Colonic mucosa (tissue), 4 donors: ENCODE measurements around the gene BCL11A. TPM values are rescaled to one million over a fixed set of nuclear protein-coding genes. Genes with fewer than 3 reads are reported as not detected.

Experiments used
- DNase-seq: peaks from one replicate; pipeline ENCODE4 v3.0.0-alpha.2; 2020
- H3K27ac ChIP-seq: fragments of 200-600 bp; one replicate; pipeline ENCODE4 v1.8.0; 2021
- H3K27me3 ChIP-seq: fragments of 200-600 bp; one replicate; pipeline ENCODE4 v1.8.0; 2021
- H3K36me3 ChIP-seq: fragments of 200-600 bp; one replicate; pipeline ENCODE4 v1.8.0; 2021
- H3K4me1 ChIP-seq: fragments of 200-600 bp; one replicate; pipeline ENCODE4 v1.8.0; 2021; ENCODE audit warnings: mild to moderate bottlenecking
- H3K4me3 ChIP-seq: fragments of 200-600 bp; one replicate; pipeline ENCODE4 v1.8.0; 2021
- H3K9ac ChIP-seq, 2 donors: one replicate each; pipeline ENCODE4 v1.7.0; 2013; ENCODE audit warnings: control low read depth in 2 of 2, low read depth in 2 of 2, low read length in 2 of 2
- H3K9me3 ChIP-seq: fragments of 200-600 bp; one replicate; pipeline ENCODE4 v1.8.0; 2021
- CTCF ChIP-seq: fragments of 200-600 bp; IDR thresholded peaks from one replicate; pipeline ENCODE4 v1.8.0; 2022; ENCODE audit warnings: antibody characterized with exemption, mild to moderate bottlenecking
- intact Hi-C: fragments of 100-400 bp; cut with DNase I; formaldehyde crosslinking; loops from one replicate; pipeline ENCODE4 v1.14.1; 2022
- total RNA-seq, 2 donors: library from RNA; stranded (reverse); fragmentation: NEBNext Ultra II Directional in 1 of 2; extraction: Animal tissue kit (Norgen Biotek cat#: 25700) in 1 of 2; gene quantifications; one replicate each; pipeline ENCODE4 v1.2.1, GENCODE V29; 2021
- donor health status: healthy.
- donor health status: DM: no; HTN: no; CAD: no.
- donor health status: DM: no; HTN: no; CAD: no.

BCL11A gene
- total RNA-seq, 2 donors from 2014 or later, result 22.9 to 27.1 TPM

- Histone ChIP-seq H3K27ac (no peak overlapping the region), H3K4me1 (no peaks in the 10 kb centered on the region)
- intact Hi-C loops, result no loop called here
These were observed 54.5 kb downstream of the BCL11A start for GRCh38 chr2:60498816-60499429.

GRCh38 chr2:60498127-60498815 is 55.2 kb downstream of the BCL11A start:
- intact Hi-C loops, result no loop called here
- Histone ChIP-seq H3K9ac (no peak overlapping the region), H3K4me3 (no peak overlapping the region), H3K9me3 (no peaks in the 10 kb centered on the region), H3K27me3 (no peaks in the 10 kb centered on the region), H3K36me3 (no peaks in the 10 kb centered on the region), H3K4me1 (no peaks in the 10 kb centered on the region), H3K27ac (no peak overlapping the region)
- TF ChIP-seq CTCF, result no peak
- no peak for DNase-seq

More at GRCh38 chr2:60498816-60499429, 54.5 kb downstream of the BCL11A start:
- no peak overlapping the region for H3K4me3 ChIP-seq
- TF ChIP-seq CTCF, result no peak
- H3K36me3 ChIP-seq, result no peaks in the 10 kb centered on the region
- H3K27me3 ChIP-seq, result no peaks in the 10 kb centered on the region
- no peaks in the 10 kb centered on the region for H3K9me3 ChIP-seq
- H3K9ac ChIP-seq, result no peak overlapping the region
- DNase-seq, result no peak

- intact Hi-C loops, result no loop called here
- Histone ChIP-seq H3K9me3 (no peaks in the 10 kb centered on the region), H3K27me3 (no peaks in the 10 kb centered on the region), H3K27ac (no peak overlapping the region), H3K36me3 (no peaks in the 10 kb centered on the region), H3K4me3 (no peak overlapping the region), H3K4me1 (no peaks in the 10 kb centered on the region), H3K9ac (no peak overlapping the region)
- no peak for TF ChIP-seq CTCF
- DNase-seq, result no peak
These were observed 56.0 kb downstream of the BCL11A start for GRCh38 chr2:60497500-60497899.

GRCh38 chr2:60496956-60497355 is 56.5 kb downstream of the BCL11A start:
- H3K27me3 ChIP-seq, result no peaks in the 10 kb centered on the region
- H3K9ac ChIP-seq, result no peak overlapping the region
- DNase-seq, result no peak
- no peak for TF ChIP-seq CTCF
- no peaks in the 10 kb centered on the region for H3K36me3 ChIP-seq
- intact Hi-C loops, result no loop called here
- H3K27ac ChIP-seq, result no peak overlapping the region
- no peaks in the 10 kb centered on the region for H3K9me3 ChIP-seq
- H3K4me3 ChIP-seq, result no peak overlapping the region
- H3K4me1 ChIP-seq, result no peaks in the 10 kb centered on the region

- Histone ChIP-seq H3K4me3 (no peak overlapping the region), H3K27me3 (no peaks in the 10 kb centered on the region), H3K36me3 (no peaks in the 10 kb centered on the region), H3K9ac (no peak overlapping the region), H3K9me3 (no peaks in the 10 kb centered on the region), H3K4me1 (no peaks in the 10 kb centered on the region), H3K27ac (no peak overlapping the region)
- no peak for DNase-seq
- TF ChIP-seq CTCF, result no peak
- intact Hi-C loops, result no loop called here
These were observed 57.0 kb downstream of the BCL11A start for GRCh38 chr2:60496475-60496874.
